ENCODE results near the gene CDH13. TPM values are rescaled to one million over a fixed set of nuclear protein-coding genes. Genes with fewer than 3 reads are reported as not detected.

The CDH13 gene
- total RNA-seq, 1 donor from 2014 or later, result 45.1 TPM

- Mint-ChIP-seq H3K9me3 (ENCODE audit: low read depth) (no peaks in the 10 kb centered on the region), H3K4me1 (ENCODE audit: low read depth) (peaks cover 12% of the 10 kb centered on the region), H3K4me3 (ENCODE audit: unreplicated experiment) (no peak overlapping the region), H3K27me3 (ENCODE audit: low read depth) (no peaks in the 10 kb centered on the region), H3K36me3 (ENCODE audit: low read depth) (no peaks in the 10 kb centered on the region), H3K27ac (ENCODE audit: unreplicated experiment) (no peak overlapping the region)
- TF ChIP-seq CTCF (IDR thresholded peaks at IDR 0.05), result no peak
- DNase-seq (ENCODE audit: low spot score), result no peak
These were observed 1065.5 kb downstream of the CDH13 start for GRCh38 chr16:83692224-83692623.

- no peak for TF ChIP-seq CTCF (IDR thresholded peaks at IDR 0.05)
- no peak for DNase-seq (ENCODE audit: low spot score)
- H3K27ac Mint-ChIP-seq (ENCODE audit: unreplicated experiment), result no peak overlapping the region
- H3K4me3 Mint-ChIP-seq (ENCODE audit: unreplicated experiment), result no peak overlapping the region
- H3K4me1 Mint-ChIP-seq (ENCODE audit: low read depth), result no peaks in the 10 kb centered on the region
- H3K36me3 Mint-ChIP-seq (ENCODE audit: low read depth), result no peaks in the 10 kb centered on the region
- H3K27me3 Mint-ChIP-seq (ENCODE audit: low read depth), result no peaks in the 10 kb centered on the region
- no peaks in the 10 kb centered on the region for H3K9me3 Mint-ChIP-seq (ENCODE audit: low read depth)
These were observed 1072.2 kb downstream of the CDH13 start for GRCh38 chr16:83698964-83699363.

- H3K4me3 Mint-ChIP-seq (ENCODE audit: unreplicated experiment), result no peak overlapping the region
- DNase-seq (ENCODE audit: low spot score), result no peak
- H3K9me3 Mint-ChIP-seq (ENCODE audit: low read depth), result no peaks in the 10 kb centered on the region
- no peaks in the 10 kb centered on the region for H3K4me1 Mint-ChIP-seq (ENCODE audit: low read depth)
- TF ChIP-seq CTCF (IDR thresholded peaks at IDR 0.05), result no peak
- H3K36me3 Mint-ChIP-seq (ENCODE audit: low read depth), result no peaks in the 10 kb centered on the region
- no peaks in the 10 kb centered on the region for H3K27me3 Mint-ChIP-seq (ENCODE audit: low read depth)
- no peak overlapping the region for H3K27ac Mint-ChIP-seq (ENCODE audit: unreplicated experiment)
These were observed 1073.0 kb downstream of the CDH13 start for GRCh38 chr16:83699817-83700216.

- H3K4me1 Mint-ChIP-seq (ENCODE audit: low read depth), result no peaks in the 10 kb centered on the region
- no peak overlapping the region for H3K4me3 Mint-ChIP-seq (ENCODE audit: unreplicated experiment)
These were observed 1074.1 kb downstream of the CDH13 start for GRCh38 chr16:83700918-83701317.

GRCh38 chr16:83701494-83701893 is 1074.7 kb downstream of the CDH13 start:
- Mint-ChIP-seq H3K9me3 (ENCODE audit: low read depth) (no peaks in the 10 kb centered on the region), H3K27ac (ENCODE audit: unreplicated experiment) (no peak overlapping the region), H3K36me3 (ENCODE audit: low read depth) (no peaks in the 10 kb centered on the region), H3K4me1 (ENCODE audit: low read depth) (peaks cover 4% of the 10 kb centered on the region), H3K27me3 (ENCODE audit: low read depth) (no peaks in the 10 kb centered on the region), H3K4me3 (ENCODE audit: unreplicated experiment) (no peak overlapping the region)
- TF ChIP-seq CTCF (IDR thresholded peaks at IDR 0.05), result no peak
- no peak for DNase-seq (ENCODE audit: low spot score)

More at GRCh38 chr16:83700918-83701317, 1074.1 kb downstream of the CDH13 start:
- no peak for TF ChIP-seq CTCF (IDR thresholded peaks at IDR 0.05)
- no peaks in the 10 kb centered on the region for H3K9me3 Mint-ChIP-seq (ENCODE audit: low read depth)
- no peak for DNase-seq (ENCODE audit: low spot score)
- H3K27me3 Mint-ChIP-seq (ENCODE audit: low read depth), result no peaks in the 10 kb centered on the region
- H3K36me3 Mint-ChIP-seq (ENCODE audit: low read depth), result no peaks in the 10 kb centered on the region
- H3K27ac Mint-ChIP-seq (ENCODE audit: unreplicated experiment), result no peak overlapping the region
